ENCODE results near the gene RNGTT. TPM values are rescaled to one million over a fixed set of nuclear protein-coding genes. Genes with fewer than 3 reads are reported as not detected.

Gene RNGTT
- total and polyA plus RNA-seq, 10 of the 15 experiments (the other 5 are each of a cell fraction or from before 2014, with no cell fraction given): 7.7 to 30.4 (median 22.2) TPM

GRCh38 chr6:88858455-88858854 lies 105.0 kb downstream of the RNGTT start (continued):
- TF ChIP-seq PML (IDR thresholded peaks at IDR 0.05; ENCODE audit: low read length): no peak
- TF ChIP-seq MYB (IDR thresholded peaks at IDR 0.05; ENCODE audit: borderline replicate concordance, low read depth, low read length): no peak
- TF ChIP-seq, protein P1, sequence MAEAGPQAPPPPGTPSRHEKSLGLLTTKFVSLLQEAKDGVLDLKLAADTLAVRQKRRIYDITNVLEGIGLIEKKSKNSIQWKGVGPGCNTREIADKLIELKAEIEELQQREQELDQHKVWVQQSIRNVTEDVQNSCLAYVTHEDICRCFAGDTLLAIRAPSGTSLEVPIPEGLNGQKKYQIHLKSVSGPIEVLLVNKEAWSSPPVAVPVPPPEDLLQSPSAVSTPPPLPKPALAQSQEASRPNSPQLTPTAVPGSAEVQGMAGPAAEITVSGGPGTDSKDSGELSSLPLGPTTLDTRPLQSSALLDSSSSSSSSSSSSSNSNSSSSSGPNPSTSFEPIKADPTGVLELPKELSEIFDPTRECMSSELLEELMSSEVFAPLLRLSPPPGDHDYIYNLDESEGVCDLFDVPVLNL (IDR thresholded peaks at IDR 0.05; ENCODE audit: low read depth, low read length): no peak

DNA sequence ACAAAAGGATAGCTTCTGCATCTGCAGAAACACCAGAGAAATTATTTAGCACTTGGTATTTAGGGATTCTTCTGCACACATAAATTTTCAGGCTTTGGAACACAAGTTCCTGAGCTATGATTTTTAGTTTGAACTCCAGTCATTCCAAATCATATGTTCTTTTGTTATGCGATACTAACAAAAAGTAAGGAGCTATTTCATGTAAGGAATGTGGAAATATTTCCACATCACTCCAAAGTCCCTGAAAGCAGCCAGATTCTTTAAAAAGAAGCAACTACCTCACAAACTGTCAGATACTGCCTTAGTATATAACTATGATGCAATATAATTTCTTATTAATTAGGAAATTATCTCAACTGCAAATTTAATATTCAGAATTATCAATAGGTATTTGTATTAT lies 106.9 kb downstream of the RNGTT start:
- ChIA-PET CTCF (interaction anchor here (1.1 to 3.8 kb wide), 3 partner anchors 14 to 75 kb away, joined by 3 to 24 read pairs (median 3); no protein-coding TSS in a partner anchor), POLR2A (interaction anchor here (0.6 kb wide), 1 partner anchor 43 kb away, joined by 4 read pairs; no protein-coding TSS in a partner anchor), RAD21 (ENCODE audit: unreplicated experiment) (interaction anchor here (0.6 to 2.1 kb wide), 3 partner anchors 11 to 752 kb away, joined by 3 to 16 read pairs (median 6); no protein-coding TSS in a partner anchor), SMC1A (ENCODE audit: uncharacterized antibody, unreplicated experiment) (interaction anchor here (0.5 to 6.9 kb wide), 6 partner anchors 9 to 926 kb away, joined by 3 to 56 read pairs (median 4); no protein-coding TSS in a partner anchor)
- FAIRE-seq: no peak
- Histone ChIP-seq H3K36me3 (ENCODE audit: control insufficient read depth in 2 of 2, insufficient read depth in 2 of 2, low read length in 1 of 2) (peaks cover 0 to 1% of the 10 kb centered on the region in 2 experiments), H2AFZ (ENCODE audit: control insufficient read depth, low read depth, low read length) (no peak overlapping the region), H4K20me1 (ENCODE audit: control insufficient read depth, insufficient read depth) (no peaks in the 10 kb centered on the region), H3K9me3 (replicated peaks; ENCODE audit: control insufficient read depth, insufficient read depth, low read length) (no peaks in the 10 kb centered on the region), H3K27me3 (replicated peaks in 1 of 2; ENCODE audit: control insufficient read depth in 2 of 2, insufficient read depth in 2 of 2, low read length in 1 of 2) (no peaks in the 10 kb centered on the region), H3K4me3 (no peak overlapping the region), H3K79me2 (ENCODE audit: control insufficient read depth, insufficient read depth, low read length) (no peaks in the 10 kb centered on the region), H3K4me1 (ENCODE audit: control insufficient read depth, insufficient read depth, low read length) (no peaks in the 10 kb centered on the region), H3K4me2 (ENCODE audit: control insufficient read depth, insufficient read depth) (no peak overlapping the region), H3K27ac (ENCODE audit: control insufficient read depth, insufficient read depth) (no peak overlapping the region), H3K9ac (ENCODE audit: control insufficient read depth, insufficient read depth, low read length) (no peak overlapping the region)
- WGBS (ENCODE audit: insufficient coverage, insufficient replicate concordance, low lambda C conversion rate, missing lambda C conversion rate): 100% methylated on average over 1 of the region's 1 CpG
- DNase-seq (ENCODE audit: low read depth, low spot score): no peak
- BruUV-seq (replicated peaks): no TSS peak
- intact Hi-C loops (cut with micrococcal nuclease; ENCODE audit: unreplicated experiment) (no loop called here), in situ Hi-C loops (cut with MboI) (no loop called here)
- ATAC-seq: no peak
- TF ChIP-seq, protein P2, sequence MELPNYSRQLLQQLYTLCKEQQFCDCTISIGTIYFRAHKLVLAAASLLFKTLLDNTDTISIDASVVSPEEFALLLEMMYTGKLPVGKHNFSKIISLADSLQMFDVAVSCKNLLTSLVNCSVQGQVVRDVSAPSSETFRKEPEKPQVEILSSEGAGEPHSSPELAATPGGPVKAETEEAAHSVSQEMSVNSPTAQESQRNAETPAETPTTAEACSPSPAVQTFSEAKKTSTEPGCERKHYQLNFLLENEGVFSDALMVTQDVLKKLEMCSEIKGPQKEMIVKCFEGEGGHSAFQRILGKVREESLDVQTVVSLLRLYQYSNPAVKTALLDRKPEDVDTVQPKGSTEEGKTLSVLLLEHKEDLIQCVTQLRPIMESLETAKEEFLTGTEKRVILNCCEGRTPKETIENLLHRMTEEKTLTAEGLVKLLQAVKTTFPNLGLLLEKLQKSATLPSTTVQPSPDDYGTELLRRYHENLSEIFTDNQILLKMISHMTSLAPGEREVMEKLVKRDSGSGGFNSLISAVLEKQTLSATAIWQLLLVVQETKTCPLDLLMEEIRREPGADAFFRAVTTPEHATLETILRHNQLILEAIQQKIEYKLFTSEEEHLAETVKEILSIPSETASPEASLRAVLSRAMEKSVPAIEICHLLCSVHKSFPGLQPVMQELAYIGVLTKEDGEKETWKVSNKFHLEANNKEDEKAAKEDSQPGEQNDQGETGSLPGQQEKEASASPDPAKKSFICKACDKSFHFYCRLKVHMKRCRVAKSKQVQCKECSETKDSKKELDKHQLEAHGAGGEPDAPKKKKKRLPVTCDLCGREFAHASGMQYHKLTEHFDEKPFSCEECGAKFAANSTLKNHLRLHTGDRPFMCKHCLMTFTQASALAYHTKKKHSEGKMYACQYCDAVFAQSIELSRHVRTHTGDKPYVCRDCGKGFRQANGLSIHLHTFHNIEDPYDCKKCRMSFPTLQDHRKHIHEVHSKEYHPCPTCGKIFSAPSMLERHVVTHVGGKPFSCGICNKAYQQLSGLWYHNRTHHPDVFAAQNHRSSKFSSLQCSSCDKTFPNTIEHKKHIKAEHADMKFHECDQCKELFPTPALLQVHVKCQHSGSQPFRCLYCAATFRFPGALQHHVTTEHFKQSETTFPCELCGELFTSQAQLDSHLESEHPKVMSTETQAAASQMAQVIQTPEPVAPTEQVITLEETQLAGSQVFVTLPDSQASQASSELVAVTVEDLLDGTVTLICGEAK (IDR thresholded peaks at IDR 0.05; ENCODE audit: borderline replicate concordance): no peak
- TF ChIP-seq SRF (IDR thresholded peaks at IDR 0.05; ENCODE audit: low read depth in 2 of 2, low read length in 2 of 2): no peak
- TF ChIP-seq, protein P3, sequence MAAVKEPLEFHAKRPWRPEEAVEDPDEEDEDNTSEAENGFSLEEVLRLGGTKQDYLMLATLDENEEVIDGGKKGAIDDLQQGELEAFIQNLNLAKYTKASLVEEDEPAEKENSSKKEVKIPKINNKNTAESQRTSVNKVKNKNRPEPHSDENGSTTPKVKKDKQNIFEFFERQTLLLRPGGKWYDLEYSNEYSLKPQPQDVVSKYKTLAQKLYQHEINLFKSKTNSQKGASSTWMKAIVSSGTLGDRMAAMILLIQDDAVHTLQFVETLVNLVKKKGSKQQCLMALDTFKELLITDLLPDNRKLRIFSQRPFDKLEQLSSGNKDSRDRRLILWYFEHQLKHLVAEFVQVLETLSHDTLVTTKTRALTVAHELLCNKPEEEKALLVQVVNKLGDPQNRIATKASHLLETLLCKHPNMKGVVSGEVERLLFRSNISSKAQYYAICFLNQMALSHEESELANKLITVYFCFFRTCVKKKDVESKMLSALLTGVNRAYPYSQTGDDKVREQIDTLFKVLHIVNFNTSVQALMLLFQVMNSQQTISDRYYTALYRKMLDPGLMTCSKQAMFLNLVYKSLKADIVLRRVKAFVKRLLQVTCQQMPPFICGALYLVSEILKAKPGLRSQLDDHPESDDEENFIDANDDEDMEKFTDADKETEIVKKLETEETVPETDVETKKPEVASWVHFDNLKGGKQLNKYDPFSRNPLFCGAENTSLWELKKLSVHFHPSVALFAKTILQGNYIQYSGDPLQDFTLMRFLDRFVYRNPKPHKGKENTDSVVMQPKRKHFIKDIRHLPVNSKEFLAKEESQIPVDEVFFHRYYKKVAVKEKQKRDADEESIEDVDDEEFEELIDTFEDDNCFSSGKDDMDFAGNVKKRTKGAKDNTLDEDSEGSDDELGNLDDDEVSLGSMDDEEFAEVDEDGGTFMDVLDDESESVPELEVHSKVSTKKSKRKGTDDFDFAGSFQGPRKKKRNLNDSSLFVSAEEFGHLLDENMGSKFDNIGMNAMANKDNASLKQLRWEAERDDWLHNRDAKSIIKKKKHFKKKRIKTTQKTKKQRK (IDR thresholded peaks at IDR 0.05; ENCODE audit: low read depth, low read length): no peak
- TF ChIP-seq BHLHE40 (IDR thresholded peaks at IDR 0.05; ENCODE audit: borderline replicate concordance in 1 of 2, low read depth in 2 of 2, low read length in 1 of 2): no peak
- TF ChIP-seq HDAC6 (IDR thresholded peaks at IDR 0.05; ENCODE audit: unreplicated experiment): no peak
- no peak for TF ChIP-seq SKIL (IDR thresholded peaks at IDR 0.05; ENCODE audit: low read depth, poor library complexity, severe bottlenecking)
- TF ChIP-seq ASH2L (IDR thresholded peaks at IDR 0.05; ENCODE audit: borderline replicate concordance, low read depth): no peak
